Measurements from ENCODE around the gene TUNAR.

DNA sequence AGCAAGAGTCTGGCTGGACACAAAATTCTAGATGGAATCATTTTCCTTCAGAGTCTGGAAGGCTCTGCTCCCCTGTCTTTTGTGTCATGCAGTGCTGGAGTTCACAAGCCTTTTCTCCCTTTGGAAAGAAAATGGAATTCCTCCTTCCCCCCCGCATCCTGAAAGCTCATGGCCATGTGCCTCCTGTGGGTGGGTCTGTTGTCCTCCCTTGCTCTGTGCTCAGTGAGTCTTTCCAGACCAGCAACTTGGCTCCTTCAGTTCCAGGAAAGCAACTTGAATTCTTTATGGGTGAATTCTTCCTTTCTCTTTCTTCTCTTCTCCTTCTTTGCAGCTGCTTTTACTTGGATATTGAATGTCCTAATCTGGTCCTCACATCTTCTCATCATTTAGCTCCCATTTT is 70.2 kb downstream of the TUNAR start:
- TF ChIP-seq POLR2A (IDR thresholded peaks at IDR 0.05; ENCODE audit: extremely low read depth, insufficient read length) (no peak), CTCF (IDR thresholded peaks at IDR 0.05; ENCODE audit: low read depth, low read length) (no peak)
